Transverse colon (tissue), 4 donors: ENCODE data around the gene NLE1.

Experiments used
- EP300 ChIP-seq: sonication (generic); formaldehyde crosslinking; IDR thresholded peaks from one replicate; pipeline ENCODE4 v1.6.1; 2017; ENCODE audit warnings: antibody characterized with exemption, low read depth
- POLR2A ChIP-seq: fragments of 450-650 bp; IDR thresholded peaks from one replicate; pipeline ENCODE4 v1.6.1; 2016; ENCODE audit warnings: antibody characterized with exemption, mild to moderate bottlenecking, moderate library complexity
- POLR2AphosphoS5 ChIP-seq, 3 donors: sonication (generic); formaldehyde crosslinking; IDR thresholded peaks; one replicate each; pipeline ENCODE4 v1.6.1; 2016; ENCODE audit warnings: antibody characterized with exemption in 3 of 3
- TF ChIP-seq, protein P1 (sequence below), 5 experiments: fragments of 200-600 bp in 3 of 5; fragments of 450-650 bp in 2 of 5; sonication (generic) in 3 of 5; IDR thresholded peaks; 1 replicate in 2 of 5; 2 replicates in 3 of 5; pipeline ENCODE4 v1.5.1; 2016 to 2017; ENCODE audit warnings: antibody characterized with exemption in 5 of 5, inconsistent platforms in 3 of 5, mild to moderate bottlenecking in 2 of 5, moderate library complexity in 1 of 5

GRCh38 chr17:35184274-35184673, 42.2 kb upstream of the NLE1 start:
- TF ChIP-seq, protein P1, sequence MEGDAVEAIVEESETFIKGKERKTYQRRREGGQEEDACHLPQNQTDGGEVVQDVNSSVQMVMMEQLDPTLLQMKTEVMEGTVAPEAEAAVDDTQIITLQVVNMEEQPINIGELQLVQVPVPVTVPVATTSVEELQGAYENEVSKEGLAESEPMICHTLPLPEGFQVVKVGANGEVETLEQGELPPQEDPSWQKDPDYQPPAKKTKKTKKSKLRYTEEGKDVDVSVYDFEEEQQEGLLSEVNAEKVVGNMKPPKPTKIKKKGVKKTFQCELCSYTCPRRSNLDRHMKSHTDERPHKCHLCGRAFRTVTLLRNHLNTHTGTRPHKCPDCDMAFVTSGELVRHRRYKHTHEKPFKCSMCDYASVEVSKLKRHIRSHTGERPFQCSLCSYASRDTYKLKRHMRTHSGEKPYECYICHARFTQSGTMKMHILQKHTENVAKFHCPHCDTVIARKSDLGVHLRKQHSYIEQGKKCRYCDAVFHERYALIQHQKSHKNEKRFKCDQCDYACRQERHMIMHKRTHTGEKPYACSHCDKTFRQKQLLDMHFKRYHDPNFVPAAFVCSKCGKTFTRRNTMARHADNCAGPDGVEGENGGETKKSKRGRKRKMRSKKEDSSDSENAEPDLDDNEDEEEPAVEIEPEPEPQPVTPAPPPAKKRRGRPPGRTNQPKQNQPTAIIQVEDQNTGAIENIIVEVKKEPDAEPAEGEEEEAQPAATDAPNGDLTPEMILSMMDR (IDR thresholded peaks at IDR 0.05): no peak
- TF ChIP-seq POLR2A (no peak), POLR2AphosphoS5 (IDR thresholded peaks at IDR 0.05) (no peak), EP300 (no peak)
